Esophagus squamous epithelium (tissue), 4 donors: Measurements from ENCODE around the gene ITGB2.

ENCODE experiments used
- CTCF ChIP-seq, 6 experiments: fragments of 450-650 bp in 4 of 6; fragments of 200-600 bp in 2 of 6; sonication (generic) in 2 of 6; IDR thresholded peaks; one replicate each; pipeline ENCODE4 v1.5.1; 2016 to 2019; ENCODE audit warnings: antibody characterized with exemption in 6 of 6, mild to moderate bottlenecking in 4 of 6, moderate library complexity in 4 of 6
- POLR2A ChIP-seq, 4 donors: fragments of 450-650 bp; IDR thresholded peaks; one replicate each; pipeline ENCODE4 v1.6.1; 2017; ENCODE audit warnings: antibody characterized with exemption in 4 of 4, mild to moderate bottlenecking in 4 of 4, moderate library complexity in 3 of 4

- TF ChIP-seq CTCF (IDR thresholded peaks at IDR 0.05) (no peak), POLR2A (IDR thresholded peaks at IDR 0.05) (no peak)
Observed at GRCh38 chr21:44862869-44863685, 57.6 kb downstream of the ITGB2 start.
